HepG2 (cell line): ENCODE results near the gene HCN4. TPM values are rescaled to one million over a fixed set of nuclear protein-coding genes. Genes with fewer than 3 reads are reported as not detected.
A peak's percentile ranks its signal among the peaks of the same experiment; 100 is the strongest.

Source experiments
- CBX5 ChIP-seq: sonication (generic); formaldehyde crosslinking; IDR thresholded peaks from 2 replicates; pipeline ENCODE4 v1.4.0; 2020; ENCODE audit warnings: missing genetic modification reagents, borderline replicate concordance
- ELF3 ChIP-seq: IDR thresholded peaks from 2 replicates; pipeline ENCODE4 v1.6.1; 2016; ENCODE audit warnings: missing genetic modification reagents, missing compliant biosample characterization
- FOXO1 ChIP-seq: sonication (generic); formaldehyde crosslinking; IDR thresholded peaks from 2 replicates; pipeline ENCODE4 v1.4.0; 2020; ENCODE audit warnings: missing genetic modification reagents
- HNF4A ChIP-seq: sonication (generic); formaldehyde crosslinking; IDR thresholded peaks from 2 replicates; pipeline ENCODE4 v1.4.0; 2020; ENCODE audit warnings: missing genetic modification reagents
- HNF4G ChIP-seq, 2 experiments: sonication (generic) in 1 of 2; formaldehyde crosslinking in 1 of 2; IDR thresholded peaks; 2 replicates each; pipeline versions ENCODE4 v1.4.0 to v1.6.1; 2011 to 2020; ENCODE audit warnings: borderline replicate concordance in 2 of 2, low read depth in 2 of 2, mild to moderate bottlenecking in 2 of 2, low read length in 1 of 2, missing genetic modification reagents in 1 of 2, moderate library complexity in 1 of 2
- HOXA7 ChIP-seq: sonication (generic); formaldehyde crosslinking; IDR thresholded peaks from 2 replicates; pipeline ENCODE4 v1.8.1; 2022; ENCODE audit warnings: mild to moderate bottlenecking, missing genetic modification reagents, moderate library complexity
- HOXD1 ChIP-seq: sonication (generic); formaldehyde crosslinking; IDR thresholded peaks from 2 replicates; pipeline ENCODE4 v1.5.0; 2020; ENCODE audit warnings: missing genetic modification reagents
- ISL2 ChIP-seq: sonication (generic); formaldehyde crosslinking; IDR thresholded peaks from 2 replicates; pipeline ENCODE4 v1.5.0; 2020; ENCODE audit warnings: missing genetic modification reagents
- MBNL3 ChIP-seq: fragments of 250-450 bp; sonication (Bioruptor Pico); conservative IDR thresholded peaks from 2 replicates; pipeline ENCODE4 v1.8.0; 2022; ENCODE audit warnings: mild to moderate bottlenecking, inconsistent platforms
- NR2F1 ChIP-seq, 2 experiments: fragments of 450-650 bp in 1 of 2; formaldehyde crosslinking in 1 of 2; IDR thresholded peaks; 2 replicates each; pipeline versions ENCODE4 v1.5.0 to v1.6.1; 2016 to 2020; ENCODE audit warnings: mild to moderate bottlenecking in 1 of 2, missing compliant biosample characterization in 1 of 2, missing genetic modification reagents in 1 of 2, moderate library complexity in 1 of 2
- RBM22 ChIP-seq: fragments of 200-400 bp; formaldehyde crosslinking; optimal IDR thresholded peaks from 2 replicates; pipeline ENCODE3; 2017; ENCODE audit warnings: mild to moderate bottlenecking, low read length, moderate library complexity
- RXRB ChIP-seq: IDR thresholded peaks from 2 replicates; pipeline ENCODE4 v1.6.1; 2016; ENCODE audit warnings: borderline replicate concordance, missing genetic modification reagents, missing compliant biosample characterization
- TCF7L2 ChIP-seq: IDR thresholded peaks from 2 replicates; pipeline ENCODE4 v1.6.1; 2011; ENCODE audit warnings: mild to moderate bottlenecking, low read depth, low read length, moderate library complexity
- ZKSCAN5 ChIP-seq: sonication (generic); formaldehyde crosslinking; IDR thresholded peaks from 2 replicates; pipeline ENCODE4 v1.5.1; 2020; ENCODE audit warnings: mild to moderate bottlenecking, missing genetic modification reagents
- ZKSCAN8 ChIP-seq: IDR thresholded peaks from 2 replicates; pipeline ENCODE4 v1.6.1; 2016; ENCODE audit warnings: borderline replicate concordance, missing genetic modification reagents, missing compliant biosample characterization
- ZNF17 ChIP-seq: sonication (generic); formaldehyde crosslinking; IDR thresholded peaks from 2 replicates; pipeline ENCODE4 v1.5.0; 2020; ENCODE audit warnings: mild to moderate bottlenecking, missing genetic modification reagents
- ZNF530 ChIP-seq: sonication (generic); formaldehyde crosslinking; IDR thresholded peaks from 2 replicates; pipeline ENCODE4 v1.5.0; 2020; ENCODE audit warnings: low read depth, mild to moderate bottlenecking, missing genetic modification reagents
- polyA plus RNA-seq, 8 experiments: library from polyadenylated mRNA; depleted of rRNA in 3 of 8; stranded (reverse) in 7 of 8; unstranded in 1 of 8; fragments of >200 nt; fragmentation: Illumina TruSeq in 4 of 8; extraction: Trizol in 4 of 8; gene quantifications; 2 replicates each; pipeline versions ENCODE4 v1.2.1 to v1.2.3, GENCODE V29; 2011 to 2016; ENCODE audit warnings: low read depth in 4 of 8, missing spikeins in 1 of 8, mixed read lengths in 1 of 8; ENCODE audit not compliant: insufficient read depth in 1 of 8
- total RNA-seq, 5 experiments: library from RNA; depleted of rRNA; stranded (reverse); fragments of >200 nt; fragmentation: Illumina TruSeq; extraction: Trizol; gene quantifications; 2 replicates each; pipeline ENCODE4 v1.2.3, GENCODE V29; 2016; ENCODE audit warnings: low read depth in 1 of 5
- TF ChIP-seq, protein P1 (sequence below): sonication (generic); formaldehyde crosslinking; IDR thresholded peaks from 2 replicates; pipeline ENCODE4 v1.8.1; 2022; ENCODE audit warnings: mild to moderate bottlenecking, missing genetic modification reagents
- TF ChIP-seq, protein P2 (sequence below): sonication (generic); formaldehyde crosslinking; IDR thresholded peaks from 2 replicates; pipeline ENCODE4 v1.5.0; 2020; ENCODE audit warnings: mild to moderate bottlenecking, missing genetic modification reagents
- TF ChIP-seq, protein P3 (sequence below): IDR thresholded peaks from 2 replicates; pipeline ENCODE4 v1.6.1; 2016; ENCODE audit warnings: mild to moderate bottlenecking, missing biosample characterization, missing genetic modification reagents
- TF ChIP-seq, protein P4 (sequence below): sonication (generic); formaldehyde crosslinking; IDR thresholded peaks from 2 replicates; pipeline ENCODE4 v1.4.0; 2020; ENCODE audit warnings: missing genetic modification reagents
- TF ChIP-seq, protein P5 (sequence below): sonication (generic); formaldehyde crosslinking; IDR thresholded peaks from 2 replicates; pipeline ENCODE4 v1.4.0; 2020; ENCODE audit warnings: missing genetic modification reagents

The HCN4 gene
- total and polyA plus RNA-seq, 2 of the 13 experiments (the other 11 are each of a cell fraction or from before 2014, with no cell fraction given), result not detected

DNA sequence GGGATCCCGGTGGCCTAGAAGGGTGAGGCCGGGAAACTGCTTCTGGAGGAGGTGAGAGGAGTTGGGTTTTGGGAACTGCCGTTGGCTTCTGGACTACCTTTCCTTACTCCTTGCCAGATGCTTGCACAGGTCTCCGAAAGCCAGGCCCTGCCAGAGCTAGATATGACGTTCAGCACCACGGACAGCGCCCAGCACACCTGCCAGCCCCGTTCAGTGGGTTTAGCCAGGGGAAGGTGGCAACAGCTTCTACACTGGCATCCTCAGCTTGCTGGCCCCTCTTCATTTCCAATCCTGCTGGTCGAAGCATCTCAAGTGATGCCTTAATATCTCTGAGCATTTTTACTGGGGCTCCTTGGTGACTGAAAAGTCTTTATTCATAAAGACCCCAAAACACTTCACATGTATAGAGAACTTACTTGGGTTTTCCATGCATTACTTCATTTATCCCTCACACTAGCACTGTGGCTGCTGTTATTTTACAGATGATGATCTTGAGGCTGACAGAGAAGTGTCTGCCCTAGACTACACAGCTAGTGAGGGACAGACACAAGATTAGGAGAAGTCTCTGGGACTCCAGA is 21.9 kb downstream of the HCN4 start (continued):
- TF ChIP-seq RXRB (0 out of 2 replicates have a peak, but pooled peaks have one; percentile 40), CBX5 (0 out of 2 replicates have a peak, but pooled peaks have one; percentile 46), ZKSCAN5 (CRISPR knock-in tag) (no peak), ZKSCAN8 (CRISPR knock-in tag) (no peak), HOXA7 (CRISPR knock-in tag) (no peak), HOXD1 (CRISPR knock-in tag) (no peak), FOXO1 (CRISPR knock-in tag) (peak; percentile 27; the same call in 1 of the 2 replicates), ZNF530 (CRISPR knock-in tag) (0 out of 2 replicates have a peak, but pooled peaks have one; percentile 60), HNF4A (CRISPR knock-in tag) (no peak), HNF4G (IDR thresholded peaks at IDR 0.05; ENCODE audit: borderline replicate concordance, low read depth, low read length) (no peak), HNF4G (CRISPR knock-in tag; IDR thresholded peaks at IDR 0.05; ENCODE audit: borderline replicate concordance, low read depth) (no peak), TCF7L2 (no peak), ISL2 (CRISPR knock-in tag) (no peak), ELF3 (peak; percentile 75), NR2F1 (CRISPR knock-in tag; IDR thresholded peaks at IDR 0.05) (no peak), MBNL3 (CRISPR knock-in tag) (no peak), ZNF17 (CRISPR knock-in tag) (no peak), RBM22 (no peak)
- TF ChIP-seq, protein P1, sequence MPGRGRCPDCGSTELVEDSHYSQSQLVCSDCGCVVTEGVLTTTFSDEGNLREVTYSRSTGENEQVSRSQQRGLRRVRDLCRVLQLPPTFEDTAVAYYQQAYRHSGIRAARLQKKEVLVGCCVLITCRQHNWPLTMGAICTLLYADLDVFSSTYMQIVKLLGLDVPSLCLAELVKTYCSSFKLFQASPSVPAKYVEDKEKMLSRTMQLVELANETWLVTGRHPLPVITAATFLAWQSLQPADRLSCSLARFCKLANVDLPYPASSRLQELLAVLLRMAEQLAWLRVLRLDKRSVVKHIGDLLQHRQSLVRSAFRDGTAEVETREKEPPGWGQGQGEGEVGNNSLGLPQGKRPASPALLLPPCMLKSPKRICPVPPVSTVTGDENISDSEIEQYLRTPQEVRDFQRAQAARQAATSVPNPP, result no peak
- TF ChIP-seq, protein P2, sequence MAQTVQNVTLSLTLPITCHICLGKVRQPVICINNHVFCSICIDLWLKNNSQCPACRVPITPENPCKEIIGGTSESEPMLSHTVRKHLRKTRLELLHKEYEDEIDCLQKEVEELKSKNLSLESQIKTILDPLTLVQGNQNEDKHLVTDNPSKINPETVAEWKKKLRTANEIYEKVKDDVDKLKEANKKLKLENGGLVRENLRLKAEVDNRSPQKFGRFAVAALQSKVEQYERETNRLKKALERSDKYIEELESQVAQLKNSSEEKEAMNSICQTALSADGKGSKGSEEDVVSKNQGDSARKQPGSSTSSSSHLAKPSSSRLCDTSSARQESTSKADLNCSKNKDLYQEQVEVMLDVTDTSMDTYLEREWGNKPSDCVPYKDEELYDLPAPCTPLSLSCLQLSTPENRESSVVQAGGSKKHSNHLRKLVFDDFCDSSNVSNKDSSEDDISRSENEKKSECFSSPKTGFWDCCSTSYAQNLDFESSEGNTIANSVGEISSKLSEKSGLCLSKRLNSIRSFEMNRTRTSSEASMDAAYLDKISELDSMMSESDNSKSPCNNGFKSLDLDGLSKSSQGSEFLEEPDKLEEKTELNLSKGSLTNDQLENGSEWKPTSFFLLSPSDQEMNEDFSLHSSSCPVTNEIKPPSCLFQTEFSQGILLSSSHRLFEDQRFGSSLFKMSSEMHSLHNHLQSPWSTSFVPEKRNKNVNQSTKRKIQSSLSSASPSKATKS, result no peak
- TF ChIP-seq, protein P3, sequence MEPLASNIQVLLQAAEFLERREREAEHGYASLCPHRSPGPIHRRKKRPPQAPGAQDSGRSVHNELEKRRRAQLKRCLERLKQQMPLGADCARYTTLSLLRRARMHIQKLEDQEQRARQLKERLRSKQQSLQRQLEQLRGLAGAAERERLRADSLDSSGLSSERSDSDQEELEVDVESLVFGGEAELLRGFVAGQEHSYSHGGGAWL (CRISPR knock-in tag), result peak; percentile 89
- TF ChIP-seq, protein P4, sequence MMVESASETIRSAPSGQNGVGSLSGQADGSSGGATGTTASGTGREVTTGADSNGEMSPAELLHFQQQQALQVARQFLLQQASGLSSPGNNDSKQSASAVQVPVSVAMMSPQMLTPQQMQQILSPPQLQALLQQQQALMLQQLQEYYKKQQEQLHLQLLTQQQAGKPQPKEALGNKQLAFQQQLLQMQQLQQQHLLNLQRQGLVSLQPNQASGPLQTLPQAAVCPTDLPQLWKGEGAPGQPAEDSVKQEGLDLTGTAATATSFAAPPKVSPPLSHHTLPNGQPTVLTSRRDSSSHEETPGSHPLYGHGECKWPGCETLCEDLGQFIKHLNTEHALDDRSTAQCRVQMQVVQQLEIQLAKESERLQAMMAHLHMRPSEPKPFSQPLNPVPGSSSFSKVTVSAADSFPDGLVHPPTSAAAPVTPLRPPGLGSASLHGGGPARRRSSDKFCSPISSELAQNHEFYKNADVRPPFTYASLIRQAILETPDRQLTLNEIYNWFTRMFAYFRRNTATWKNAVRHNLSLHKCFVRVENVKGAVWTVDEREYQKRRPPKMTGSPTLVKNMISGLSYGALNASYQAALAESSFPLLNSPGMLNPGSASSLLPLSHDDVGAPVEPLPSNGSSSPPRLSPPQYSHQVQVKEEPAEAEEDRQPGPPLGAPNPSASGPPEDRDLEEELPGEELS, result no peak
- TF ChIP-seq, protein P5, sequence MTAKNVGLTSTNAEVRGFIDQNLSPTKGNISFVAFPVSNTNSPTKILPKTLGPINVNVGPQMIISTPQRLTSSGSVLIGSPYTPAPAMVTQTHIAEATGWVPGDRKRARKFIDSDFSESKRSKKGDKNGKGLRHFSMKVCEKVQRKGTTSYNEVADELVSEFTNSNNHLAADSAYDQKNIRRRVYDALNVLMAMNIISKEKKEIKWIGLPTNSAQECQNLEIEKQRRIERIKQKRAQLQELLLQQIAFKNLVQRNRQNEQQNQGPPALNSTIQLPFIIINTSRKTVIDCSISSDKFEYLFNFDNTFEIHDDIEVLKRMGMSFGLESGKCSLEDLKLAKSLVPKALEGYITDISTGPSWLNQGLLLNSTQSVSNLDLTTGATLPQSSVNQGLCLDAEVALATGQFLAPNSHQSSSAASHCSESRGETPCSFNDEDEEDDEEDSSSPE, result no peak
